NCI-H187 (cell line): ENCODE results near the gene MRPL50.
A peak's percentile ranks its signal among the peaks of the same experiment; 100 is the strongest.

Source experiments
- DNase-seq, 2 experiments: peaks; one replicate each; lab custom pipeline; 2025; lab: John Stamatoyannopoulos, UW

Gene MRPL50

DNA sequence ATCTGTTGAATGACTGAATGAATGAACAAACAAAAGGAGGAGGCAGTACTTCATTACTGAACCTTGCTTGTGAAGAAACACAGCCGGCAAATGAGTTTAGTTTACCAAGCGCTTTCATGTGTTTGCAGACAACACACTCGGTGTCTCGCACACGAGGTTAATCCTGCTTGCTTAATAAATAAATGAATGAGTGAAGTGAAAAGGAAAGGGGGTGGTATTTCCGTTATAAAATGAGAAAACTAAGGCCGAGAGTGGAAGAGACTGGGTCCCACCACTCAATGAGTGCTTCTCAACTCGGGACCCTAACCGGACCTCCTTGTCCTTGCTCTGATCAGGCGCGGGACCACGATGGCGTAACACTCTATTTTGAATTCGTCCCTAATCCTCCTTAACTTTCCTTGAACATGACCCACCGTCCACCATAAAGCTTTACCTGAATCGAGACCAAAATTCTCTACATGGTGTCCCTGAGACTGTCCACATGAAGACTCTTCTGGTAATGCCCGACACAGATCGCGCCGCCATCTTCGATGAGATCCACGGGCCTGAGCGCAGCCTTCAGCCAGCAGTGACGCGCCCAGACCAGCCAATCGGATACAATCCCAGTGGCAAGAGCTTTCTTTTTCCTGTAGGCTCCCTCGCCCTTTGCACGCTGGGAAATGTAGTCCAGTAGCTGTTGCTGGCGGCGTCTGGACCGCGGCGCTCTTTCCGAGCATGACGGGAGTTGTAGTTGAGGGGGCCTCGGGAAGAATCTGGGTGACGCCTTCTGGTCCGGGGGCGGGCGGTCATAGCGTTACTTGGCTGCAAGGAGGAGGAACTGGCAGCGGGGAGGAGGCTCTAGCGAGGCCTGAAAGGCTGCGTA, at the start of gene MRPL50, which contains the start of gene ZNF189:
Gene MRPL50, minus strand, starts transcription at position 551 of the 862 bp plus-strand sequence. Its CDS starts 26 bp downstream, at position 525.
Gene ZNF189, plus strand, starts transcription at position 784 of the 862 bp plus-strand sequence. CDS start 306 bp downstream, outside the sequence.
- peak; percentile 76 to 86 for DNase-seq

- DNase-seq: no peak
Measured at GRCh38 chr9:101446732-101447131, 48.3 kb upstream of the MRPL50 start.

- DNase-seq: no peak
Measured at GRCh38 chr9:101445353-101446029, 47.1 kb upstream of the MRPL50 start.

DNA sequence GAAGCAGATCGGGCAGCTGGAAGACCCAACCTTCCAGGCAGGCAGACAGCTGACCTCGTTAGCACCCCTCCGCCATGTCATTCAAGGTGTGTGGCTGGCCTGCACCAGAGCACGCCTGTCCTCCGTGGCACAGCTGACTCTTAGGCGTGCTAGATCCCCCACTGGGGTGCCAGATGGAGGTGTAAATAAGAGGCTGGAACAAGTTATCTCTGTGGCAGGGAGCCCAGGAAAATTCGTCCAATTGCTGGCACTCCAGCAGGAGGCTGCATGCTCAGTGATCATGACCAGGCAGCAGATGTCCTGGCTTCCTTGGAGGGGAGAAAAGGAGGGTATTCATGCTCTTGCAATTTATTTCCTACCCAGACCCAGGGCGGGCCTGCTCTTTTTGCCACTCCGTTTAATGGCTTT, 45.0 kb upstream of the MRPL50 start:
- DNase-seq: no peak

DNA sequence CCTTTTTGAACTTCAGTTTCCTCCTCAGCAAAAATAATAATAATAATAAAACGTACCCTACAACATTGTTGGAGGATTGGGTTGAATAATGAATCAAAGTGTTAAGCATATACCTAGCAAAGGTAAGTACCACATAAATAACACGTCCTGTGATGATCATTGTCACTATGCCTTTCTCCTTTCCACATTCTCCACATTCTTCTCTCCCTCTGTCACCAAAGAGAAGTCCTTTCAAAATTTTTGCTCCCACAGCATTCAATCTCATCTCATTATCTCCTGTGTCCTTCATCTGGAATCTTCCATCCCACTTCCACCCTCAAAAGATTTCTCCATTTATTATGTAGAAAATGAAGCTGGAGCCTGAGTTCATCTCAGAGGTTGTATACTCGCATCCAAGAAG, 44.3 kb upstream of the MRPL50 start:
- no peak for DNase-seq

DNA sequence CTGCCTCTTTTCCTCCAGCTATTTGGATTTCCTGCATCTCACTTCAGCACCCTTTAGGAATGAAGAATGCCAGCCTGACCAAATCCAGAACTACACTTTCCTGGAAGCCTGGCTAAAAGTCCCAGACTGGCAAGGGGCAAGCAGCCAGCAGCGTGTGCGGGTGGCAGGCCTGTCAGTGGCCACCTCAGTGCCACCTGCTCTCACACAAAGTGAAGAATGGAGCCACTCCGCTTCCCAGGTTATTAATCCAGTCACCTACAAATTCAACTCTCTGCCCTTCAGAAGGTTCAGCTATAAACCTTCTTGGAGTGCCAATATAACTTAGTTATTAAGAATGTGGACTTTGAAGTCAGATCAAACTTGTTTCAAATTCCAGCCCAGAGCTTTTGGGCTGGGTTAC, 43.9 kb upstream of the MRPL50 start:
- DNase-seq: no peak

DNA sequence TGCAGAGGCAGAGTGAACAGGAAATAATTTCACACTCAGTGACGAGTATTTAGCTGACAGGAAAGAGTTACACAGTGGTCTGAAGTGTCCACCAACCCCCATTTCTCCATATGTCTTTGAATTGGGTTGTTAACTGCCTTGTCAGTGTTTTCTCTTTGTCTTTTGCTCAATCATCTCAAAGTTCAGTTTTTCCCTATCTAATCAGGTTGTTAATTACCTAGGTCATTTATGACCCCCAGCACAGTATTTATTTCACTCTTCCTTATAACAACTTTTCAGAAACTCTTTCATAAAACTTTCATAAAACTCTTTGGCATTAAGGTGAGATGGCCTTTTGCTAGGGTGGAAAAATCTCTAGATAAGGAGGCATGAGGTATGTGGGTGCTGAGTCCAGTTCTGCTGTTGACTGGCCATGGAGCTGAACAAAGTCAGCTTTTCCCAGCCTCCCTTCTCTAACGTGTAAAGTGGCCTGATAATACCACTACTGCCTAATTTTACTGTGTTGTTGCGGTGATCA, 42.4 kb upstream of the MRPL50 start:
- DNase-seq: no peak

DNA sequence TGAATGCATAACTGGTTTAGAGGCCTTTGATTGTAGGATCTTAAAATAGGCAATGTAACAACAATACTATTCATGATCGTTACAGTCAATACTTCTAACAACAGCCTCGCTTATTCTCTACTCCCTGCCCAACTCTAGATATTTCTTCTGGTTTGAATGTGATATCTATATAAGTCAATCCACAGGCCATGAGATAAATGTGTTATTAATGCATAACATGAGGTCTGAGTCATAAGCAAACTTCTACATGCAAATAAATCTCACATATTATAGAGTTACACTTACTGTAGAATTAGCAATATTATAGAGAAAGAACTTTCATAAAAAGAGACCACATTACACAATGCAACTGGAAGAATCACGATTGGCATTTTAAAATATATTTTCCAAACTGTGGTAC, 40.1 kb upstream of the MRPL50 start:
- DNase-seq: no peak

DNA sequence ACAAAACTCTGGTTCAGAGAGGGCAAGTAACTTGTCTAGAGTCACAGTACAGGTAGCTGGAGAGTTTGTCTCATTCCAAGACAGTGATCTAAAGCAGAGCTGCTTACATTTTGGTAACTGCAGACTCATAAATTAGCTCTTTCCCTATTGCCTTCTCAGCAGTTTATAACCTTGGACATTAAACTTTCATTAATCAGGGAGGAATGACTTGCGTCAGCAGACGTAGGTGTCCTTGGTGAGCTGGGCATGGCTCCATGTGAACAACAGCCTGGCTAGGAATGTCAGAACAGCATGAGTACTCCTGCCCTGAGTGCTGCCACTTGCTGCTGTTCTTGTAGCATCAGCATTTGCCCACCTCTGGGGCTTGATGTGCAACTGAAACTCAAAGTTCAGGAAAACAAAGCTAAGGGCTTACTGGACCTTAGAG, 39.4 kb upstream of the MRPL50 start:
- no peak for DNase-seq

DNA sequence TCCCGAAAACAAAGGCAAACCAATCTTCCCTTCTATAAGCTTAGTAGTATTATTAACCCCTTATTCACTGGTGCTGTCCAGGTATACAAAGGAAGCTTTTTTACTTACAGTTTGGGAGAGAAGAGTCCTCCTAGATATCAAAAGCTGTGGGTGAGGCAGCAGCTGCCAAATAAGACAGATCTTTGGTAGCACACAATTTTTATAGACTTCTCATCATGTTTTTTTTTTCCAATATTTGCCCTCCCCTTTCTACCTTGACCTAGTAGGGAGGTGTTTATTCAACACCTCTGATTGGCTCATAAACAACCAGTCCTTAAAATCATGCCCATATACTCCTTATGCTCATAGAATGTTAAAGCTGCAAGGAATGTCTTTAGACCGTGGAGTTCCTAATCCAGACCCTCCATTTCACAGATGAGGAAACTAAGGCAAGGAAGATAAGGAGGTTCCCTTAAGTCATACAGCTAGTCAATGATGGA, 37.2 kb upstream of the MRPL50 start, which contains the start of gene ALDOB:
Gene ALDOB, minus strand, starts transcription at position 174 of the 479 bp plus-strand sequence. CDS start 4,887 bp downstream, outside the sequence.
- DNase-seq: no peak

DNA sequence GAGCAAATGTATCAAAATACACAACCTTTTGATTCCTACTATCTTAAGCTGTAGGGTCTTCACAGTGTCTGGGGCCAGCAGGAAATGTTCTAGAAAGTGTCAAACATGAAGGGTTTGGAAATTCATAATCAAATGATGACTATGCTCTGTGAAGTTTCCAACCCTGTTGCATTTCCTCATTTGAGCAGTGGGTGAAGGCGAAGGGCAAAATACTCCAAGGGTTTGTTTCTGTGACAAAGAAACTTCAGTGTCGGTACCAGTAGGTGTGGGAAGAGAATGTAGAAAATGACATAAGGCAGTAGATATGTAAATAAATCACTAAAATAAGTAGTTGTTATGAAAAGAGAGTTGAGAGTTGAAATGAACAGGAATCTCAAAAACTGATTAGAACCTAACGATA, 36.6 kb upstream of the MRPL50 start:
- DNase-seq: no peak

- DNase-seq: no peak
Measured at GRCh38 chr9:101433229-101433628, 34.8 kb upstream of the MRPL50 start.

GRCh38 chr9:101432740-101433139, 34.3 kb upstream of the MRPL50 start:
- no peak for DNase-seq

DNA sequence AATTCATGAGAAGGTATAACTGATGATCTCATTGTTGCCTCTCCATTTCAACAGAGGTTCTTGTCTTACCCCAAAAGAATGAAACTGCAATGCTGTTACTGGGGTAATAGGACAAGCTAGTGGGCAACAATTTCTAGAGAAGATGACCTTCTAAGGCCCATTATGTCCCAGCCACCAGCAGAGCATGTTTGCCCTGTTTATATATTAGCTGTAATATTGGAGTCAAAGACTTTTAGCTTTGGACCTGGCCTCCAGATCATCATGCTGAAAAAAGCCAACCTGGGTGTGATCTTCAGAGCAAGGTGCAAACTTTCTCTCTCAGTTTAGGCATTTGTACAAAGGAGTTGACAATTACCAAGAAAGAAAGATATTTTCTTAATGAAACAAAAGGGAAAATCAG, 33.8 kb upstream of the MRPL50 start:
- DNase-seq: no peak

- DNase-seq: no peak
Measured at GRCh38 chr9:101429736-101430135, 31.3 kb upstream of the MRPL50 start.

DNA sequence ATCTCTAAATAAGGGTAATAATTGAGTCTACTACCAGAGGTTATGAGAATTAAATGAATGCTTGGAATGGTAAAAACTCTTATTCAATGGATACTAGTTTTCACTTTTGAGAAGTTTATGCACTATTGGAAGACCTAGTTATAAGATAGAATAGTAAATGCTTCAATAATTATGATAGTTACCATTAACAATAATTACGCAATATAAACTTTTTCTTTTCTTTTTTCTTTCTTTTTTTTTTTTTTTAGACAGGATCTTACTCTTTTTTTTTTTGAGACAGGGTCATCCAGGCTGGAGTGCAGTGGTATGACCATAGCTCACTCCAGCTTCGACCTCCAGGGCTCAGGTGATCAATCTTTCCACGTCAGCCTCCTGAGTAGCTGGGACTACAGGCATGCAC, 30.5 kb upstream of the MRPL50 start:
- DNase-seq: no peak

DNA sequence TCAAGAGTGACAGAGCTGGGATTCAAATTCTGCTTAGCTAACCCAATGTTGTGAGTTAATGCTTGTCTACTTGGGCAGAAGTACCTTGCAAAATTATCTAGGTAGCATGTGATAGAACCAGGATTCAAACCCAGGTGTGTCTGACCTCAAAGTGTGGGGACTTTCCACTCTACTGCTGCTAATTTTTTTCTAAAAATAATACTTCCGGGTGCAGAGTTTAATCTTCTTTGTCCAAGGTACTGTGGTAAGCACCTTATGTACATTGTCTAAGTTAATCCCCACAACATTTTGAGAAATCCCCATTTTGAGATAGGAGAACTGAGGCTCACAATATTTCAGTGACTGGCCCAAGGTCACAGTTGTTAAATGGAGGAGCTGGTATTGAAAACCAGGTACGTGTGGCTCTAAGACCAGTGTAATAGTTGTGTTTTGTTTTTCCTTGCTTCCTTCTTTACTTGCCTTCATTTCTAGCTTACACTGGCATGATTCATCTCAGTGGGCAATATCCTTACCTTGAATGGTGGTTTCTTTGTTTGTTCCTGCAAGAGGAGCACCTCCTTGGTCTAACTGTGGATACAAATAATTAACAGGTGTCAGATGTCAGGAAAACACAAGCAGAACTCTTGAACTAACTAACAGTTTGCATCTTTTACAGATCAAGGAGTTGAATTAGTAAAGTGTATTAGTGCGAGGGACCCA, 29.7 kb upstream of the MRPL50 start:
- DNase-seq: no peak

GRCh38 chr9:101427358-101427757, 28.9 kb upstream of the MRPL50 start:
- no peak for DNase-seq

DNA sequence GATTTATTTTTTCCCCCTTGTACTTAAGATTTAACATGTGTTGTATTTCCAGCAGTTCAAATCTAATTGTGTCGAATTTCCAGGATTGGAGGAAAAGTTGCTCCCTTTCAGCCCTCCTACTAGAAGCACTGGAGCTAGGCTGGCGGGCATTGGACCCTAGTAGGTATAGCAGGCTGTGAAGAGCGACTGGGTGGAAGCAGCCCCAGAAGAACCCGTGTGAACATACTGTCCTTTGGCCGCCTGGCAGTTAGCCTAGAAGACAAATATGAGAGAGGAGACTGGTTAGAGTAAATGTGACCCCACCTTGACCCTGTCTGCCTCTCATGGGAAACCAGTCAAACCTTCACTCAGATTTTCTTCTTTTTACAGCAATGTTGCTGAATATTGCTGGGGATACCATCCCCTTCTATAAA, 23.2 kb upstream of the MRPL50 start:
- DNase-seq: no peak

DNA sequence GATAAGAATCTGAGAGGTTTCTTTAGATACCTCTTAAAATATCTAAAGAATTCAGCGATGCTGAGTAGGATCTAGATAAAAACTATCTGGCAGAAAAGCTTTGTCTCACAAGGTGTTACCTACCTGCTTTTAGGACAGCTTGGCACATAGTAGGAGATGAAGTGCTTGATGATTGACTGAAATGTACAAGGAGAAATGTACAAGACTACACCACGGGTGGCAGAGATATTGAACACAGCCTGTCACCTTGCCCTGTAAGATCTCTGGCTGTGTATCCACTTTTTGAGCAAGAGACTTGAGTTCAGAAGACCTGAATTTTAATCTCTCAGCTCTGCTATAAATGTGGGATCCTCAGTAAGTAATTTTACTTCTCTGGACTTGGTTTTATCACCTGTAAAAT, 21.4 kb upstream of the MRPL50 start:
- no peak for DNase-seq

GRCh38 chr9:101418518-101419430, 20.4 kb upstream of the MRPL50 start:
- DNase-seq: no peak
